ENCODE results near the gene CDH12.

Gene CDH12

GRCh38 chr5:22088517-22088916 is 764.6 kb downstream of the CDH12 start:
- no peak for TF ChIP-seq CTCF (conservative IDR thresholded peaks at IDR 0.05; ENCODE audit: low read depth, low read length)

GRCh38 chr5:22079566-22079965 is 773.6 kb downstream of the CDH12 start:
- Histone ChIP-seq H3K36me3 (ENCODE audit: insufficient read depth) (no peaks in the 10 kb centered on the region), H3K27ac (no peak overlapping the region), H3K4me1 (ENCODE audit: low read depth, poor library complexity, severe bottlenecking) (no peaks in the 10 kb centered on the region), H2AFZ (ENCODE audit: low read depth) (no peak overlapping the region), H3K9ac (no peak overlapping the region), H3K4me2 (no peak overlapping the region), H3K4me3 (IDR thresholded peaks at IDR 0.05; ENCODE audit: insufficient read depth, low read depth, low read length) (no peak overlapping the region), H4K20me1 (ENCODE audit: insufficient read depth) (no peaks in the 10 kb centered on the region), H3K27me3 (ENCODE audit: insufficient read depth, low read depth) (no peaks in the 10 kb centered on the region), H3K79me2 (ENCODE audit: insufficient read depth, low read depth) (no peaks in the 10 kb centered on the region)
- TF ChIP-seq CTCF (conservative IDR thresholded peaks at IDR 0.05; ENCODE audit: low read depth, low read length), result no peak

More at GRCh38 chr5:22088517-22088916, 764.6 kb downstream of the CDH12 start:
- H3K27ac ChIP-seq, result no peak overlapping the region
- H3K36me3 ChIP-seq (ENCODE audit: insufficient read depth), result no peaks in the 10 kb centered on the region
- H3K4me2 ChIP-seq, result no peak overlapping the region
- H3K79me2 ChIP-seq (ENCODE audit: insufficient read depth, low read depth), result no peaks in the 10 kb centered on the region
- H3K4me3 ChIP-seq (IDR thresholded peaks at IDR 0.05; ENCODE audit: insufficient read depth, low read depth, low read length), result no peak overlapping the region
- no peaks in the 10 kb centered on the region for H3K4me1 ChIP-seq (ENCODE audit: low read depth, poor library complexity, severe bottlenecking)
- H3K27me3 ChIP-seq (ENCODE audit: insufficient read depth, low read depth), result no peaks in the 10 kb centered on the region
- no peak overlapping the region for H3K9ac ChIP-seq
- no peak overlapping the region for H2AFZ ChIP-seq (ENCODE audit: low read depth)
- H4K20me1 ChIP-seq (ENCODE audit: insufficient read depth), result no peaks in the 10 kb centered on the region

GRCh38 chr5:22079002-22079401 is 774.1 kb downstream of the CDH12 start:
- TF ChIP-seq CTCF (conservative IDR thresholded peaks at IDR 0.05; ENCODE audit: low read depth, low read length), result no peak
- no peak overlapping the region for H3K4me2 ChIP-seq
- H3K27me3 ChIP-seq (ENCODE audit: insufficient read depth, low read depth), result no peaks in the 10 kb centered on the region

GRCh38 chr5:22076586-22076985 is 776.6 kb downstream of the CDH12 start:
- no peak for TF ChIP-seq CTCF (conservative IDR thresholded peaks at IDR 0.05; ENCODE audit: low read depth, low read length)
- Histone ChIP-seq H3K4me1 (ENCODE audit: low read depth, poor library complexity, severe bottlenecking) (no peaks in the 10 kb centered on the region), H3K27ac (no peak overlapping the region), H3K36me3 (ENCODE audit: insufficient read depth) (no peaks in the 10 kb centered on the region), H4K20me1 (ENCODE audit: insufficient read depth) (no peaks in the 10 kb centered on the region), H3K27me3 (ENCODE audit: insufficient read depth, low read depth) (no peaks in the 10 kb centered on the region), H3K9ac (no peak overlapping the region), H3K79me2 (ENCODE audit: insufficient read depth, low read depth) (no peaks in the 10 kb centered on the region), H3K4me2 (no peak overlapping the region), H3K4me3 (IDR thresholded peaks at IDR 0.05; ENCODE audit: insufficient read depth, low read depth, low read length) (no peak overlapping the region), H2AFZ (ENCODE audit: low read depth) (no peak overlapping the region)

More at GRCh38 chr5:22079002-22079401, 774.1 kb downstream of the CDH12 start:
- Histone ChIP-seq H3K4me3 (IDR thresholded peaks at IDR 0.05; ENCODE audit: insufficient read depth, low read depth, low read length) (no peak overlapping the region), H3K79me2 (ENCODE audit: insufficient read depth, low read depth) (no peaks in the 10 kb centered on the region), H3K4me1 (ENCODE audit: low read depth, poor library complexity, severe bottlenecking) (no peaks in the 10 kb centered on the region), H4K20me1 (ENCODE audit: insufficient read depth) (no peaks in the 10 kb centered on the region), H3K36me3 (ENCODE audit: insufficient read depth) (no peaks in the 10 kb centered on the region), H3K9ac (no peak overlapping the region), H3K27ac (no peak overlapping the region), H2AFZ (ENCODE audit: low read depth) (no peak overlapping the region)

All from KMS-11 (cell line).